ENCODE data around the gene COG5. TPM values are rescaled to one million over a fixed set of nuclear protein-coding genes. Genes with fewer than 3 reads are reported as not detected.

The COG5 gene
- total RNA-seq, 1 donor from 2014 or later: 34.7 TPM

- DNase-seq: no peak
Observed at GRCh38 chr7:107461938-107462533, 101.7 kb downstream of the COG5 start.

- DNase-seq: no peak
Observed at GRCh38 chr7:107453388-107453787, 110.3 kb downstream of the COG5 start.

- no peak for DNase-seq
Observed at GRCh38 chr7:107450970-107451369, 112.8 kb downstream of the COG5 start.

GRCh38 chr7:107446988-107447387 is 116.7 kb downstream of the COG5 start:
- DNase-seq: no peak

- no peak for DNase-seq
Observed at GRCh38 chr7:107446531-107446930, 117.2 kb downstream of the COG5 start.

- DNase-seq: no peak
Observed at GRCh38 chr7:107442678-107443077, 121.0 kb downstream of the COG5 start.

GRCh38 chr7:107441581-107442422 is 121.9 kb downstream of the COG5 start:
- no peak for DNase-seq

- no peak for DNase-seq
Observed at GRCh38 chr7:107439025-107439424, 124.7 kb downstream of the COG5 start.

GRCh38 chr7:107435749-107436148 is 128.0 kb downstream of the COG5 start:
- no peak for DNase-seq

GRCh38 chr7:107432261-107432660 is 131.5 kb downstream of the COG5 start:
- DNase-seq: no peak

GRCh38 chr7:107430057-107430456 is 133.7 kb downstream of the COG5 start:
- no peak for DNase-seq

GRCh38 chr7:107428642-107429041 is 135.1 kb downstream of the COG5 start:
- no peak for DNase-seq

GRCh38 chr7:107427462-107427861 is 136.3 kb downstream of the COG5 start:
- no peak for DNase-seq

- no peak for DNase-seq
Observed at GRCh38 chr7:107414198-107414597, 149.5 kb downstream of the COG5 start.

GRCh38 chr7:107408349-107408748 is 155.4 kb downstream of the COG5 start:
- no peak for DNase-seq

GRCh38 chr7:107405559-107405958 is 158.2 kb downstream of the COG5 start:
- no peak for DNase-seq

GRCh38 chr7:107404740-107405537 is 158.8 kb downstream of the COG5 start:
- no peak for DNase-seq

- DNase-seq: no peak
Observed at GRCh38 chr7:107398161-107398560, 165.6 kb downstream of the COG5 start.

- DNase-seq: no peak
Observed at GRCh38 chr7:107396990-107397389, 166.7 kb downstream of the COG5 start.

- no peak for DNase-seq
Observed at GRCh38 chr7:107396081-107396480, 167.6 kb downstream of the COG5 start.

- no peak for DNase-seq
Observed at GRCh38 chr7:107394831-107395230, 168.9 kb downstream of the COG5 start.

GRCh38 chr7:107394276-107394675 is 169.4 kb downstream of the COG5 start:
- DNase-seq: no peak

GRCh38 chr7:107392830-107393229 is 170.9 kb downstream of the COG5 start:
- DNase-seq: no peak

GRCh38 chr7:107390916-107391315 is 172.8 kb downstream of the COG5 start:
- no peak for DNase-seq

All from dermis blood vessel endothelial cell (primary cell).